NCI-H526 (cell line): ENCODE data around the gene CPVL.
A peak's percentile ranks its signal among the peaks of the same experiment; 100 is the strongest.

Experiments used
- DNase-seq, 2 experiments: peaks; one replicate each; lab custom pipeline; 2025; lab: John Stamatoyannopoulos, UW

The CPVL gene

DNA sequence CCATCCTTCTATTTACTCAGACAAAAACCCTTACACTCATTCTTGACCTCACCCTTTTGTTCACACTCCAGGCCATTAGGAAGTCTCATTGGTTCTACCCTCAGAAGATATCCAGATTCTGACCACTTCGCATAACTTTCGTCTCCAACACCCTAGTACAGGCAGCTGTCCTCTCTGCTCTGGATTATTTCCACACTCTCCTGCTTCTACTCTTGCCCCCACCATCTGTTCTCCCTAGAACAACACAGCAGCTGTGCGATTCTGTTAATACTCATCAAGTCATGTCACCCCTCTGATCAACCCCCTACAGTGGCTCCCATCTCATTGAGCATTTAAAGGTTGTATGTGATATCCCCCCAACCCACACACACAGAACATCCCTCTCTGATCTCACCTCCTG, 172.7 kb downstream of the CPVL start:
- DNase-seq, result no peak

DNA sequence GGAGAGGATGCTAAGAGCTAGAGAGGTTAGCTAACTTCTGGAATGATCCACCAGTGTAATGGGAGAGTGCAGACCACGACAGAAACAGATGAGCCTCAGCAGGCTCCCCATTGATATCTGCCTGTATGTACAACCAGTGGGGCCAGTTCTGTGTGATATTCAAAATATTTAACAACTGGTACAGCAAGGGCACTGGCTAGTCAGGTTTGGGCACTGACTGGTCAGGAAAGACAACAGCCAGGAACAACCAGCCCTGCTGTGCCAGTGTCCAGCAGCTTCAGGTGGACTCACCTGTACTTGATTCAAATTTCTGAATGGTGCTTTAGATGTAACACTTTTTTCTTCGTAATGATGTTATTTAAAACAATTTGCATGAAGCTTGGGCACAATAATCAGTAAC, 182.3 kb downstream of the CPVL start:
- DNase-seq, result no peak

DNA sequence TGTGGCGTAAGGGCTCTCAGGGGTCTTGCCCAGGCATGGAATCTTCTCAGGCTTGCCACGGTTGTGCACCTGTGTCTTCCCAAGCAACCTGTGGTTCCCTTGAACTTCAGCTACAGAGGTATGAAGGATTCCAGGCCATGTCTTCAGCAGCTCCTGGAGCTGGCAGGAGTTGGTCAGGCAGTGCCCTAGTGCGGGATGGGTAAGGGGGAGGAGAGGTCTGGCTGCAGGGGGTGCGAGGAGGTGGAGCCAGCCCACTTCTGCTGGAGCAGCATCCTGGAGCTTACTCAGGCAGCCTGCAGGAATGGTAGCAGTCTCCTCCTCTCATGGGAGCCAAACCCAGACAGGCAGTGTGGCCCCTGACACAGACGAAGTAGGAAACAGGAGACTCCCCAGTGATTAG, 184.4 kb downstream of the CPVL start:
- DNase-seq, result no peak

DNA sequence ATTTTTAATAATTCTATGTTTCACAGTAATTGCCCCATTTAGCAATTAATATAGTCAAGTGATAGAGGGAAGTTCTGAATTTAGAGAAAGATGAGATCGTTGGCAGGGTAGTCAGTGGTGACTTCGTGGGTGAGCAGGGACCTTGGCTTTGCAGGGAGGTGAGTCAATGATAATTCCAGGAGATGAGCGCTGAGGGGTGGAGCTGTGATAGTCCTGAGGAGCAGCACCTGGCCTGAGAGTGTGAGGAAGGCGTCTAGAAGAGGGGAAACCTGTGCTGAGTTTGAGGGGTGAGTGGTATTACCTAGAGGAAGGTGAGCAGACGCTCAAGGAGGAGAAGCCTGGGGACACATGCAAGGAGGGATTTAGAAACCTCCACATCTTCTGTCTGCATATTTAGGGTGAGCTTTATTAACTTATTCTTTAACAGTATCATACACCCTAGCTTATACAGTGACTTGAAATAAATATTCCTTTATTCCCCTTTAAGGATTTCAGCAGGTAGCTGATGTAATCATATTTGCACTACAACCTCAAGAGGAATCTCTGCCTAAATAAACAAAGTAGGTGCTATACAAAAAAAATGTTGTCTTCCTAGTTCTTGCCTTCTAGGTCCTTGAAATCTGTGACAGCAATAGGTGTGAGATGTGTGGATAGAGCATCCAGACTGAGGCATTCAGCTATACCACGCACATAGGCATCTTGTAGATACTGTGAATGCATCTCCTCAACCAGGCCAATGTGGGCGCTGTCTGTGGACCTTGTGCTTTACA, 186.1 kb downstream of the CPVL start:
- no peak for DNase-seq

DNA sequence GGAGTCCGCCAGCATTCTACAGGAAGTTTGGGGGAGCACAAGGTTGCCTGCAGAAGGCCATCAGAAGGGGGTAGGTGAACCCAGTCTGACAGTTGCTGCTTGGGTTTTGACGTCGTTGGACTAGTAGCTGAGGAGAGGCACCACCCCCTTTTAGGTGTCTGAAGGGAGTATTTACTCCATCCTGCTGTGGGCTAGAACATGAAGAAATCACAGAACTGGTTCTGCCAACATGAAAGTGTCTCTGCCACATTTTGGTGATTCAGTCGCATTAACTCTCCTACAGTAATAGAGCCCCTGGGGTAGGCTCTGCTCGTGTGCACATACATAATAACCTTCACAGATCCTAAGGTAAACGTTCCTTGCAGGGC, 187.4 kb downstream of the CPVL start:
- no peak for DNase-seq

DNA sequence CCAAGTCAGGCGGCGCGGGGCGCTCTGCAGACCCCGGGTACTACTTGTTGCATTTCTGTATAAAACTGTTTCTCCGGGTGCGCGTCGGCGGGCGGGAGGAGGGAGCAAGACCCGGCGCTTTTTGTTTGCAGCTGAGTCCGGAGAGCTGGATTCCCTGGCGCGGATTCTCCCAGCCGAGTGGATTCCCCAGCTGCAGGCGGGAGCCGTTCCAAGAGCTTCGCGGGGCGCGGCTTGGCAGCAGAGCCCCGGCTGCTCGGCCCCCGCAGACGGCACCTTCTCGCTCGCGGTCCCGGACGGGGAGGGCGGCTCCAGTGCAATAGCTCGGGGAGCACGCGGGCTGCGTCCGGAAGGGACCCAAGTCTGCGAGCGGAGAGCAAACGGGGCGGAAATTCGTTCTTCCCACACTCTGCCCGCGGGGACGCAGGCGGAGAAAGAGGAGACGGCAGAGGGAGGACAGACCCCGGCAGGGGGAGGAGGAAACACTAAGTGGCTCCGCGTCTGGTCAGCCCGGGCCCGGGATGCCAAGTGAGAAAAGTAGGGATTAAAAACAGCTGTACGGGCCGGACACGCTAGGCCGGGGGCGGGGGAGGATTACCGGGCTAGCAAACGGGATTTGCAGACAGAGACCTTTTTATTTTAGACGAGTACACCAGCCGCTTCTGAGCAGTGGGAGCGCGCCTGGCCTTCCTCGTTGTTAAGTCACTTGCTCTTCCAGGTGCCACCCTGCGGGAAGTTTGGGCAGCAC, 187.9 kb downstream of the CPVL start, which contains the start of gene TRIL:
Gene TRIL, minus strand, starts transcription at position 96 of the 745 bp plus-strand sequence. CDS start 284 bp downstream, outside the sequence.
- DNase-seq, result peak; percentile 24 to 77

DNA sequence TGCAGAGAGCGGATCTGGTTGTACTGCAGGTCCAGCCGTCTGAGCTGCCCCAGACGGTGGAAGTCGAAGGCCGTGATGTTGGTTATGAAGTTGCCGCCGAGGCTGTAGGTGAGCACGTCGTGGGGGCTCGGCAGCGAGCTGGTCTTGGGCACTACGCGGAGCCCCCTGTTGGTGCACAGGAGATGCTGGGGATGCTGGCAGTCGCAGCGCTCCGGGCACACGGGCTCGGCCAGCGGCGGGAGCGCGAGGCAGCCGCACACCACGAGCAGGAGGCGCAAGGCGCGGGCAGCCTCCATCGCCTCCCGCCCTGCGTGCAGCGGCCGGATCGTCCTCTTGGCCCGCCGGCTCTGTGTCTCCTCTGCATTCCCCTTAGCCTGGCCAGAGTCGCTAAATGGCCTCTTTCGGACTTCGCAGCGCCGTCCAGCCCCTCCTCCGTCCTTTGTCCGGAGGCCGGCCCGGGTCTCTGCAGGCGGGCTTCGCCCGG, 188.5 kb downstream of the CPVL start:
- peak in 1 of 2 experiments; percentile 68 for DNase-seq

DNA sequence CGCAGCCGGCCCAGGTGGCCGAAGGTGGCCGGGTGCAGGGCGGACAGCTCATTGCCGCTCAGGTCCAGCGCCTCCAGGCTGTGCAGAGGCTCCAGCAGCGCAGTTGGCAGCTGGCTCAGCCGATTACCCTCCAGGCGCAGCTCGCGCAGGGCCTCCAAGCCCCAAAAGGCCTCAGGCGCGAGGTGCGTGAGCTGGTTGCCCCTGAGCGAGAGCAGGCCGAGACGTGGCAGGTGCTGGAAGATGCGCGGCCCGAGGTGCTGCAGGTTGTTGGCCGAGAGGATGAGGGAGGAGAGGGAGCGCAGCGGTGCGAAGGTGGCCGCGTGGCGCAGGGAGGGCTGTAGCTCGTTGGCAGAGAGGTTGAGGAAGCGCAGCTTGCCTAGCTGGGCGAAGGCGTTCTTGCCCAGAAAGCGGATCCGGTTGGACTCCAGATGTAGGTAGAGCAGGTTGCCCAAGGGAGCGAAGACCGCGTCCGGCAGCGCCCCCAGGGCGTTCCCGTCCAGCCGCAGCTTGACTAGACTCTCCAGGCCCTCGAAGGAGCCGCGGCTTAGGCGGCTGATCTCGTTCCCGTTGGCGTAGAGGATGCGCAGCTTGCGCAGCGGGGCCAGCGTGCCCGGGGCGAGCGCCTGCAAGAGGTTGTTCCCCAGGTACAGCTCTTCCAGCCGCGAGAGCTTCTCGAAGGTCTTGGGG, 189.1 kb downstream of the CPVL start:
- DNase-seq, result peak; percentile 49 to 86

DNA sequence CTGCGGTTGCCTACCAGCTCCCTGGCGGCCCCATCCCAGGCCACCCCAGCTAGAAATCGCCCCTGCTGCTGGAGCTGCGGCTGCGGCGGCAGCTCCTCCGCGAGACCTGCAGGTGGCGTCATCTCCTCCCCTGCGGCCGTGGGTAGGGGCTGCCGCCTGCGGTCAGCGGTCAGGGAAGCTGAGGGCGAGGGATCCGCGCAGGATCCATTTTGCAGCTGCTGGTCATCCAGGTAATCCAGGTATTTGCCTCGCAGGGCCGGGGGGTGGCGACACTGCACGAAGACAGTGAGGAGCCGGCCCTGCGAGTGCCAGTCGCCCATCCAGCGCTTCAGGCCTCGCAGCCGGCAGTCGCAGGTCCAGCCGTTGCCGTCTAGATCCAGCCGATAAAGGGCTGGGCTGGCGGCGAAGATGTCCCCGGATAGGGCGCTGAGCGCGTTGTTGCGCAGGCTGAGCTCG, 189.7 kb downstream of the CPVL start:
- peak; percentile 70 to 94 for DNase-seq

DNA sequence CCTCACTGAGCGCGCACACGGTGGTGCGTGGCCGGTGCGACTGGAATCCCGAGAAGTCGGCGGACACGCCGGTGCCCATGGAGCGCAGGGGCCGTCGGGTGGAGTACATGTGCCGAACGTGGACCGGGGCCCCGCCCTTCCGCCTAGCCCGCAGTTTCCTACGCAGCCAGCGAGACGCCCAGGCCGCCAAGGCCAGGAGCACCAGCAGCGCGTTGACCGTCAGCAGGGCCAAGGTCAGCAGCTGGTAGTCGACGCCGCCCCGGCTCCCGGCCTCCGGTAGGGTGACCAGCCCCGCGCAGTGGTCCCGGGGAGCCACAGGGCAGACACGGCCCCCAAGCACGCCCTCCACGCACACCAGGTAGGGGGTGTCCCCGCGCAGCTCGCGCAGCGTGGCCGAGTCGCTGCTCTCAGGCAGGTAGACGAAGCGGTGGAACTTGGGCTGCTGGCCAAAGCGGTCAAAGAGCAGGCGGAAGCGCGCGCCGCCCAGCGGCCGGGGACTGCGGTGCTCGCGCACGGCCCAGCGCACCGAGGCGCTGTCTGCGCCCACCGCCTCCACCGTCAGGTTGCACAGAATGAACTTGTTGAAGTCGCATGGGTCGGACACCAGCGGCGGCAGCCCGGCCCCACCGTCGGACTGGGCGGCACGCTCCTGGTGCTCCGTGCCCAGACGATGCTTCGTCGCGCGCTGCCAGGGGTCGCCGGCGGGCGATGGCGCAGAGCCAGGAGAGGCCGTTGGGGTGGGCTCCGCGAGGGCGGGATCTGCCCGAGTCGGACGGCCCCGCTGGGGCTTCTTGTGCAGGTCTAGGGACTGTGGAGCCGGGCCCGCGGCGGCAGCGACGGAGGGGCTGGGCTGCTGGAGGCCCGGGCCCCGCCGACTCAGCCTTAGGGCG, 190.4 kb downstream of the CPVL start:
- DNase-seq, result peak; percentile 48 to 87

DNA sequence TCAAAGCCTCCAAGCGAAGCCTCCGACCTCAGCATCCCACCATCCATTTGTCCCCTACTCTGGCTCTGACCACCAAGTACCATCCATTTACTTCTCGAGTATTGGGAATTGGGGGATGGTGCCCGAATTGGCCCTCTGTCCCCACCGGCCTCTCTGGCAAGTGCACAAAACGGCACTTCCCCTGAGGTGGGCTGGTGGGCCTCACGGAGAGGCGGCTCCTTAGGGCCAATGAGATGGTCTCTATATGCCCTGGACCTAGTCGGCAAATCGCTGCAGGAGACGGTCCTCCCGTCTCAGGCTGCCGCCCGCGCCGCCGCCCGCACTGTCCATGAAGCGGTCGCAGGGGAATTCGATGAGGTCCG, 191.0 kb downstream of the CPVL start:
- DNase-seq, result no peak

DNA sequence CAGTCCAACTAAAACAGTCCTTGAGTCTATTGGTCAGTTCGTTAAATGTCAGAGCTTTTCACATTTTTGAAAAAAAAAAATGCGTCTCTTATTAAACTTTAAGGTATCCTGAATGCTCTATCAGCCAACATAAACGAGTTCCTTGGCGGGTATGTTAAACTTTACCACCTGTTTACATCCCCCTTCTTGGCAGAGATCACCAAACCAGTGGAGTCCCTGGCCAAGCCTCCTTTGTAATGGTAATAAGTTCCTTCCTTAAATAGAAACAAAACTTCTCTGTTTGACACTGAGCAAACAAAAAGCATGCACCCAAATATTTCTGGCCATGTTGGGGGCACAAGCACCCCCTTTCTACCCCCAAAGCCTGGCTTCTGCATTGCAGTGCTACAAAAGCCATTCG, 191.4 kb downstream of the CPVL start:
- DNase-seq, result no peak

DNA sequence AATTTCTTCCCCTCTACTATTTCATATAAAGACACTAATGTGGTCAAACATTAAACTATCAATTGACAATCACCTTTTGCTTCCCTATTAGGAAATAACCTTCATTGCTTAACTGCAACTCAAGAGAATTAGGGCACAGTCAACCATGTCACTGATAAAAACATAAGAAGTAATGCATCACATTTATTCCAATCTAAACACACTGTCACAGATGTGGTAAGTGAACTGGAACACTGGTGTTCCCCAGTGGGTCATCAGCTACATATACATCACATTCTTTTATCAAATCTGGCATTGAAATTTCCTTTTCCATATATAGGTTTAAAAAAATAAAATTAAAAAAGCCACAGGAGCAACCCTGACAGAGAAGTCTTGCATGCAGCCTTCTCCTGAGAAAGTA, 191.9 kb downstream of the CPVL start:
- DNase-seq, result no peak

DNA sequence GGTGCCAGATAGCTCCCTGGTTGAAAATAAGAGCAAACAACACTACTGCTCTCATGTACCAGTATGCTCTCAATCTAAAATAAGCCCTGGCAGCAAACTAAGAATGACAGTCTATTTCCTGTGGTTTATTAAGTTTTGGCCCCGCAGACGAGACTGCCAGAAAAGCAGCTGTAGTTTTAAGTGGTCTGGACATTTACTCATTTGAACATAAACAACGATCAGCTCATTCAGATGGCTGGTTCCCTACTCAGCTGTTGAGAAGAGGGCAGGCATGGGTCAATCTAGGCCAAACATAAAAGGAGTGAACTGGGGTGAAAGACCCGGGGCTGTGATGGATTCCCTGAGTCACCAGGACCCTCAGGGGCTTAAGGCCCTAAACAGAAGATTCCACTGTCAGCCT, 192.7 kb downstream of the CPVL start:
- DNase-seq, result no peak
